HG03280 (cell line): ENCODE results near the gene CD86.

ENCODE experiments used
- ATAC-seq: cut with Tn5 transposase; IDR thresholded peaks from one replicate; pipeline ENCODE4 v1.9.1; 2021; ENCODE audit warnings: mild to moderate bottlenecking, moderate library complexity; ENCODE audit not compliant: unreplicated experiment

The CD86 gene

GRCh38 chr3:122058294-122058693 is 3.1 kb downstream of the CD86 start:
- ATAC-seq, result no peak

DNA sequence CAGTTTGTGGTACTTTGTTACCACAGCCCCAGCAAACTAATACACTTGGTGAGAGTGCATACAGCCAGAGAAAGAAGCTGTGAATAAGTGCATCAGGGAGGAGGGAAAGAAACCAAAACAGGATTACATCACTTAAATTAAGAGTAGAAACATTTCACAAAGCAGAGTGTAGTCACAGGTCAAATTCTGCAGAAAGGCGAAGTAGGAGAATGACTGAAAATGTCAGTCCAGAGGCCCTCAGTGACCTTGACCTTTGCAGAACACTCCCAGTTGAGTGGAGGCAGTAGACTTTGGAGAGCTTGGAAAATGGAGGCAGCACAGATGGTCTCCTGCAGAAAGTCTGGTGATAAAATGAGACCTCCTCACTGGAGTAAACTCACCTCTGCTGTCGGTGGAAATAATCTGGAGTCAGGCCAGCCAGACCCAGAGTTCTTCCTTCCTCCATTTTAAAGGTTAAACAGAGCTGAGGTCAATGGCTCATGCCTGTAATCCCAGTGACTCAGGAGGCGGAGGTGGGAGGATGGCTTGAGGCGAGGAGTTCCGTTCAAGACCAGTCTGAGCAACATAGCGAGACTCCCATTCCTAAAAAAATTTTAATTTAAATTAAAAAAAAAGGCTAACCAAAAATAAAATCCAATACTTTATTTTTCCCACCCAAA is 5.0 kb downstream of the CD86 start:
- no peak for ATAC-seq

DNA sequence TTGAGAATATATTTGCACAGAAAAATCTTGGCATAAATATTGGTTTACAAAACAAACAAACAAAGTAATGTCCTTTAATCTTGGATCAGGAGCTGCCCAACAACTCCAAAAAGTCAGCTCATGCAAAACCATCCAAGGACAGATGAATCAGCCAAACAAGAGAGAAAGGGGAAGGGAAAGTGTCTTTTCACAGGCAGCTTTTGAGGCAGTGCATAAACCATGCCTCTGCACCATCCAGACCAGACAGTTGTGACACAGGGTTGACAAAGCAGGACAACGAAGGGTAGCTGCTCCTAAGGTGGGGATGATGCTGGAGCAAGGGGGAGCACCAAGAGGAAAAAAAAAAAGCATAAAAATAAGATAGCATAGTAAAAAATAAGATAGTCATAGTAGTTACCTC is 8.7 kb downstream of the CD86 start:
- ATAC-seq, result peak; percentile 32

- ATAC-seq, result no peak
Measured at GRCh38 chr3:122064326-122064725, 9.2 kb downstream of the CD86 start.

- ATAC-seq, result no peak
Measured at GRCh38 chr3:122066331-122067213, 11.4 kb downstream of the CD86 start.

GRCh38 chr3:122067214-122067550 is 12.0 kb downstream of the CD86 start:
- peak; percentile 38 for ATAC-seq

GRCh38 chr3:122067588-122068240 is 12.6 kb downstream of the CD86 start:
- ATAC-seq, result no peak

DNA sequence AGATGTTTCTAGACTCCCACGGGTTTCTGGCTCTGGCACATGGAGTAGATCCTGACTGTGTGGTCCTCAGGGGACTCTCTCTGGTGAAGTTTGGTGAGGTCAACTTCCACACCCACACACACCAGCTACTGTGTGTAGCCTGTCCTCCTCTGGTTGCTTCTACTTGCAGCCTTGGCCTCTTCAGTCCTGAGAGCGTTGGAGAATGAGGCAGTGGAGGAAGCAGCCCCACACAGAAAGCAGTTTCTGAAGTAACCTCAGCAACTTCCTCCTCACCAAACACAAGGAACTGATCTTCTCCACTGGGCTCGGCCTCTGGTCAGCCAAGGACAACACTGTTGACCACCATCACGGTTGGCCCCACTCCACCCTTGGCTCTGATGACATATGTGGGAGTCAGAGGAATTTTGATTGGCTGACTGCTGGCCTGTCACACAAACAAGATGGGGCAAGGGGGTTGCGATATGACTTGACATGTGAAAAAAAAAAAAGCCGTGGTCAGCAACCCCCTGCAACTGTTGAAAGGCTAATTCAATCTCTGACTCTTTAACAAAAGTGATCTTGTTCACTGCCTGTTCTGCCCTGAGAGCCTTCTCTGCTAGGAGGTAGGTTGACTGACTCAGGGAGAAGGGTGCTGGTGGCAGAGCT is 19.6 kb downstream of the CD86 start:
- ATAC-seq, result peak; percentile 56

- ATAC-seq, result no peak
Measured at GRCh38 chr3:122076491-122077292, 21.5 kb downstream of the CD86 start.

DNA sequence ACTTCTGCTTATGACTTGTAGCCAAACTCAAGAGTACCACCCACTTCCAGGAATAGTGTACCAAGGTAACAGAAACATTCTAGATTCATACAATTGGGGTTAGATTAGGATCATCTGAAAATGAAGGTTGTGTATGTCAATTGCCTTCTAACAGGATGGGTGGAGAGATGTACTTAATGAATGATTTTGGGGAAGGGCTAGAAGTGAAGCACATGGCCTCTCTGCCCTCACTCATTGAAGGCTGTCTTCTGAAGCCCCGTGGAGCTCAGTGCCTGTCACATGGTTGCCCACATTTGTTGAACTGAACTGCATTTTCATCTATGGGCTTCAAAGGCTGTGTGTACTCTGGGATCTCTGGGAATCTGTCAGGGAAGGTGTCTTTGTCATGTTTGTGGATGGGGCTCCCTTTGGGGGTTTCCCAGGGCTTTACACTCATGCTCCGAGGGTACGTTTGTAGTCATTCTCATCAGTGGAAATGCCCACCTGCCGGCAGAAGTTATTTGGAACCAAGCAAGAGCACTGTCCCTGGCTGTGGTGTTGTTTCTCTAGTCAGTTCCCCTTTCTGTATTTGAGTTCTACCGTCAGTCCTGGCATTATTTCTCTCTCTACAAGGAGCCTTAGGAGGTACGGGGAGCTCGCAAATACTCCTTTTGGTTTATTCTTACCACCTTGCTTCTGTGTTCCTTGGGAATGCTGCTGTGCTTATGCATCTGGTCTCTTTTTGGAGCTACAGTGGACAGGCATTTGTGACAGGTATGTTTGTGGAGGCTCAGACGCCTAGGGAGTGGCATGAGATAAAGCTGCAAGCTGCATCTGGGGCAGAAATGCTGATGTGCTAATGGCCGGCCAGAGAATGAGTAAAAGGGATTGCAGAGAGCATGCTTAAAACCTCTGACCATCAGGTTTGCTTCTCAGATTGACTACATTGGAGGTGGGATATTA is 22.4 kb downstream of the CD86 start:
- no peak for ATAC-seq

GRCh38 chr3:122078235-122078935 is 23.2 kb downstream of the CD86 start:
- no peak for ATAC-seq

DNA sequence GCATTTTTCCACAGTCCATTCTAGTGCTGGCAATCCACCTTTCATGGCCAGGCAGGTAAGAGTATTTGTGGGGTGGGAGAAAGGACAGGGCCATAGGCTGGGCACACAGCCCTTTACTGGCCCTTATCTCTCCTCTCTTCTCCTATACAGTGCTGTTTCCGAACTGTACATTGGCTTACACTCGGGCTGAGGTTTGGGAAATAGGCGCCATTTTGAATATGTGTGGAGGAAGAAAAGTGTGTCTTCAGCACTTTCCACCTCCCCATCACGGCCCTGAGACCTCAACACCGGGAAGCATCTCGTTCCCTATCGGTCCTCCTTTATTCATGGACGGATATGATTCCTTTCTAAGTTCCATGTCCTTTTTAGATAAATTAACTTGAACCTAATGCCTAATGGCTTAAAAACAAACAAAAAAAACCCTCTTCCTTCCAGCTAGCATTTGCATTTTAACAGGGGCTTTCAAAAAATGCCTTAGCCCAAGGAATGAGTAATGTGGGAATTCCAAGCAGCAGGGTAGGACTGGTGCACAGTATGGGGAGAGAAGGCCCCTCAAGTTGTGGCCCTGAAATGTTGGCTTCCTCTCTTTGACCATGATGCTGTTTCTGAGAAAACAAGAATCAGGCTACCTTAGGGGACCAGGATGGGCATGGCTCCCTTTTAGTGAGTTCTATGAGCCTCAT is 24.5 kb downstream of the CD86 start:
- ATAC-seq, result peak; percentile 4

DNA sequence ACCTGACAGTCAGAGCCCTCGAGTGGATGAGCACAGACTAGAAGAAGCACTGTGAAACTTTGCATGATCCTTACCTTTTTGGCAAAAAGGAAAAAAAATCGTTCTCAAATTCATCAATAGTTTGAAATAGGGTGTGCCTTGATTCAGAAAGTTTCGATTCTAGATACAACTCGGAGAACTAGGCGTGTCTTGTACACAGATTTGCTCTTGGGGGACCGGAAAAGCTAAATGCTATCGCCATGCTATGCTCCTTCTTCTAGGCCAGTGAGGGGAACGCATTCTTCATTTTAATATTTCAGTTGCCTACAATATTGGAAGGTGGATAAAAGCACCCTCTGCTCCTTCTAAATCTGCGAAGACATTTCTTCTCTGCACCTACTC is 25.0 kb downstream of the CD86 start:
- peak; percentile 32 for ATAC-seq

DNA sequence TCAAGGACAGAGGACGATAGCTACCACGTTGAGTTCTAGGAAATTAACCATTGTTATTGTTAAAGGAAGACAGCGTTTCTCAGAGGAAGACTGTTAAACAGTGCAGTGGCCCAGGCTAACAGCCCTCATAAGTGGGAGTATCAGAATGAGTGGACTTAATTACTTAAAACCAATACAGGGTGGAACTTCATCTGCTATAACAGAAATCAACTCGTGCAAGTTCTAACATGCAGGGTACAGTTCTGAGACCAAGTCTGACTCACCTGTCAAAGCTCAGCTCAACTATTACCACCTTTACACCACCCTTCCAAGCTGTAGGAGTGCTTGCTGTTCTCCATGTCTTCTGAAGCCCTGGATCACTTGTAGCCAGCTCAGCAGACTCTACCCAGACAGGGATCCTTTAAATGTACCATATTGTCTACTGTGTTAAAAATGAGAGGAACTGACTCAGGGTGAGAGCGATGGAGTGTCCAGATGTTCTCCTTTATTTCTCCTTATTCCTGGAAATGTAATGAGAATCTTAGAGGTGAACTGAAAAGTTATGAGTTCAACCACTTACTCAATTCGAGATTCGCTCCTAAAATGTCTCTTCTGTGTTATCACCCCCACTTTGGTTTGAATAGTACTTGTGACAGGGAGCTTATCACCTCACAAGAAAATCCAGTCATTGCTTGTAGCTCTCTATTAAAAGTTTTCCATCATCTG is 26.5 kb downstream of the CD86 start:
- ATAC-seq, result peak; percentile 31

DNA sequence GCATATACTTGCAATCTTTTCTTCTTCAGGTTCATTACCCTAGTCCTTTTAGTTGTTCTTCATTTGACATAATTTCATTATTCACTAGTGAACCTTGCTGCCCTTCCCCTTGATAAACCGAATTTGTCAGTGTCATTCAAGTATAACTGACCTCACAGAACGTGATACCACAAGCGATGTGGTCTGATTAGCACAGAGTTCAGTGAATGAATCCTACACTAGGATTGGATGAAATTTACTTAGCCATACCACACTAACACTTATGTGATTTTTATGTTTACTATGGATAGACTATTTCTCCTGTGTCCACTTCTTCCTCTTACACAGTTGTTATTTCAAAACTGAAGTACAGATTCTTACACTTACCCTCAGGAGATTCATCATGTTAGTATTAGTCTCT is 27.2 kb downstream of the CD86 start:
- no peak for ATAC-seq

- no peak for ATAC-seq
Measured at GRCh38 chr3:122084799-122085198, 29.6 kb downstream of the CD86 start.

DNA sequence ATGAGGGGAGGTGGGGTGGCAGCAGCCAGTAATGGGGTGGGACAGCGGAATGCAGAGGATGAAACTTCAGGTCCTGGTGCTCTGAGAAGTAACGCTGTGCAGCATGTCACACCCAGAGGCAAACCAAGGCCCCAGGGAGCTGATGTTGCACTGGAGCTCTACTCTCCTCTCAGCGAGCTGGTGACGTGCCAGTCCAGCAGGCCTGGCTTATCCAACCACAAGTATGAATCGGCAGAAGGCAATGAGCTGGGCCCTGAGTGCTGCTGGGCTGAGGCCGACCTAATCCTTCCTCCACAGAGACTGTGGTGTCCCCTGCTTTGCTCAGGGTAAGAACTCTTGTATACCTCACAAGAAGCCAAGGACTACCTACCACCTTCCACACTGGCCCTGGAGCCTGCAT is 30.5 kb downstream of the CD86 start:
- no peak for ATAC-seq

GRCh38 chr3:122088531-122088930 is 33.4 kb downstream of the CD86 start:
- no peak for ATAC-seq
